Kidney epithelial cell (primary cell): ENCODE results near the gene CCDC92B. TPM values are rescaled to one million over a fixed set of nuclear protein-coding genes. Genes with fewer than 3 reads are reported as not detected.

Source experiments
- DNase-seq: peaks from one replicate; pipeline ENCODE4 v3.0.0-alpha.2; 2010; ENCODE audit warnings: low read depth
- H3K27me3 ChIP-seq: 2 replicates; pipeline ENCODE4 v1.6.0; 2011; ENCODE audit warnings: low read length; ENCODE audit not compliant: control insufficient read depth, insufficient read depth
- H3K36me3 ChIP-seq: 2 replicates; pipeline ENCODE4 v1.5.1; 2011; ENCODE audit warnings: low read length; ENCODE audit not compliant: control insufficient read depth, insufficient read depth
- H3K4me3 ChIP-seq: 2 replicates; pipeline ENCODE4 v1.5.1; 2011; ENCODE audit warnings: low read depth, mild to moderate bottlenecking, control low read depth, low read length
- total RNA-seq: library from RNA; depleted of rRNA; stranded (reverse); fragments of >200 nt; gene quantifications from 2 replicates; pipeline ENCODE4 v1.2.3, GENCODE V29; 2015
- TF ChIP-seq, protein P1 (sequence below): IDR thresholded peaks from 2 replicates; pipeline ENCODE4 v1.5.1; 2011; ENCODE audit warnings: mild to moderate bottlenecking, moderate library complexity, low read length, control low read depth, inconsistent platforms; ENCODE audit not compliant: insufficient read depth, poor library complexity, severe bottlenecking

Gene CCDC92B
- total RNA-seq, 1 donor from 2014 or later: not detected

DNA sequence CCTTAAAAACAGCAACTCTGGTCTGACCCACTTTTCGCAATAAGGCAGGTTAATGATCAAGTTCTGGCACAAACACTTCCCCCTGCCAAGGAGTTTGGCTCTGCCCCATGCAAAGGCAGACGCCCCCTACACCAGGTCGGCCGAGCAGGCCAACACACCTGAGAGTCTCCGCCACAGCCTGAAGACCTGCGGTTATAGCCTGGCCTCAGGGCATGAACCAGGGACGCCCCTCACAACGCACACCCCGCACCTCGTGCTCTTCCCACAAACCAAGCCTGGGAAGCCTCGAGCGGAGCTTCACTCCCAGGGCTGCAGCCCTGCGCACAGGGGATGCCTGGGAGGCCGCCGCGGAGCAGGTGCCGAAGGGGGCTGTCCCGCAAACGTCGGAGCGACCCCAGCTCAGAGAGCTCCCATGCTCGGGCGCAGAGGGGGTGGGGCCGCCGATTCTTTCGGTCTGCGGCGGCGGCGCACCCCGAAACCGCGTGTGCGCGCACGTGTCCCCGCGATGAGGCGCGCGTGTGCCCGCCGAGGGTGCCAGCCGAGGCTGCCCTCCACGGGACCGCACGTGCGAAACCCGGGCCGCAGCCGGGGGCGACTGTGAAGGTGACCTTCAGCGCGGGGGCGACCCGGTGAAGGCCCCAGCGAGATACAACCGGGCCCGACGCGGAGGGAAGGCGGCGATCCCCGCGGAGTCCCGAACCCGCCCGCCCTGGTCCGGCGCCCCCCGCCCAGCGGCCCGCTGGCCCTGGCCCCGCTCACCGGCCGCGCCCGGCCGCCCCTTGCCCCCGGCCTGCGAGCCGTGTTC, 38.4 kb downstream of the CCDC92B start:
- DNase-seq: no peak
- H3K36me3 ChIP-seq: no peaks in the 10 kb centered on the region
- no peaks in the 10 kb centered on the region for H3K27me3 ChIP-seq
- peak overlapping the region; percentile 81 for H3K4me3 ChIP-seq
- TF ChIP-seq, protein P1, sequence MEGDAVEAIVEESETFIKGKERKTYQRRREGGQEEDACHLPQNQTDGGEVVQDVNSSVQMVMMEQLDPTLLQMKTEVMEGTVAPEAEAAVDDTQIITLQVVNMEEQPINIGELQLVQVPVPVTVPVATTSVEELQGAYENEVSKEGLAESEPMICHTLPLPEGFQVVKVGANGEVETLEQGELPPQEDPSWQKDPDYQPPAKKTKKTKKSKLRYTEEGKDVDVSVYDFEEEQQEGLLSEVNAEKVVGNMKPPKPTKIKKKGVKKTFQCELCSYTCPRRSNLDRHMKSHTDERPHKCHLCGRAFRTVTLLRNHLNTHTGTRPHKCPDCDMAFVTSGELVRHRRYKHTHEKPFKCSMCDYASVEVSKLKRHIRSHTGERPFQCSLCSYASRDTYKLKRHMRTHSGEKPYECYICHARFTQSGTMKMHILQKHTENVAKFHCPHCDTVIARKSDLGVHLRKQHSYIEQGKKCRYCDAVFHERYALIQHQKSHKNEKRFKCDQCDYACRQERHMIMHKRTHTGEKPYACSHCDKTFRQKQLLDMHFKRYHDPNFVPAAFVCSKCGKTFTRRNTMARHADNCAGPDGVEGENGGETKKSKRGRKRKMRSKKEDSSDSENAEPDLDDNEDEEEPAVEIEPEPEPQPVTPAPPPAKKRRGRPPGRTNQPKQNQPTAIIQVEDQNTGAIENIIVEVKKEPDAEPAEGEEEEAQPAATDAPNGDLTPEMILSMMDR: no peak

DNA sequence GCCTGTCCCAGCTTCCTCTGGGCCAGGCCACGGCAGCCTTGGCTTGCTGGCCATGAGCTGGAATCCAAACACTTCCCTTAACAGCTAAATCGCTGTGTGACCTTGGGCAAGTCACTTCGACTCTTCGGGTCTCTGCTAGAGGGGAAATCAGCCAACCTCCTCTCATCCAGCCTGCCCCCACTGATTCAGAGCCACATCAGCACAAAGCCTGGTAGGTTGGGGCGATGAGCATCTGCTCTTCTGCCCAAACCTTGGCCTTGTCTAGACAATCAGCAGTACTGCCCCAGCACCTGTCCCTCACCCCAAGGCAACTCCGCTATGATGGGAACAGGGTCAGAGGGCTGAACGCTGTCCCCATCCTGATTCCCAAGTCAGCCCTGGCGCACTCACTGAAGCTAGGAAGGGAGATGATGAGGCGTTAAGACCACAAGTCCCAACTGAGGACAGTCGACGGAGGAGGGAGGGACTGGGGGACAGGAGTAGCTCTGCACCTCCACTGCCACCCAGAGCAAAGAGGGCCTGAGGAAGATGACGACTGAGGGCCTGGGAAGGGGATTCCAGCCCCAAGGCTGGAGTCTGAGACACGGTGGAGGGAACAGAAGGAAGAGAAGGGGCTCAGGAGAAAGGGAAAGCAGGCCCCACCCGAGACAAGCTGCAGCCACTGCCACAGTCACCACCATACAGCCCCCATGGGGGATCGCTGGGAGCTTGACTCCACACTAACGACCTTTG, 39.2 kb downstream of the CCDC92B start:
- TF ChIP-seq, protein P1: no peak
- no peaks in the 10 kb centered on the region for H3K27me3 ChIP-seq
- no peaks in the 10 kb centered on the region for H3K36me3 ChIP-seq
- DNase-seq: no peak
- peak overlapping the region; percentile 81 for H3K4me3 ChIP-seq

DNA sequence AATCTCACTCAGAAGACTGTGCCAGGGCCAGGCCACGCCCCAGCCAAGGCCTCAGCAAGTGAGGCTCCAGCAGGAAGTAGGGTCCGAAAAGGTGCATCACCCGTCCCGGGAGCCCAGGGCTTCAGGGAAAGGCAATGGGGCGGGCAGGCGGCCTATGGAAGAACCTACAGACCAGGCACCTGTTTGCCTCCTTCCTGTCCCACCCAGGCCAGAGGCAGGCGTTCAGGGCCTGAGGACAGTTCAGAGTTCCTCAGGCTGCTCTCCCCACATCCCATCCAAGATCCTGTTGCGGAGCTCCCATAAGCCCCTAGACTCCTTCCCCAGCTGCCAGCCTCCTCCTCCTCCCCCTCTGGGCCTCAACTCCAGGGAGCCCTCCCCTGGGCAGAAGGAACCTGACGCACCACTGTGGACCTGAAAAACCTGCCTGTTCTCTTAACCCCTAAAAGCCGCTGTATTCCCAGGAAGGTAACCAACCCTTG, 40.2 kb downstream of the CCDC92B start:
- TF ChIP-seq, protein P1: no peak
- H3K27me3 ChIP-seq: no peaks in the 10 kb centered on the region
- no peak overlapping the region for H3K4me3 ChIP-seq
- H3K36me3 ChIP-seq: no peaks in the 10 kb centered on the region
- DNase-seq: no peak

DNA sequence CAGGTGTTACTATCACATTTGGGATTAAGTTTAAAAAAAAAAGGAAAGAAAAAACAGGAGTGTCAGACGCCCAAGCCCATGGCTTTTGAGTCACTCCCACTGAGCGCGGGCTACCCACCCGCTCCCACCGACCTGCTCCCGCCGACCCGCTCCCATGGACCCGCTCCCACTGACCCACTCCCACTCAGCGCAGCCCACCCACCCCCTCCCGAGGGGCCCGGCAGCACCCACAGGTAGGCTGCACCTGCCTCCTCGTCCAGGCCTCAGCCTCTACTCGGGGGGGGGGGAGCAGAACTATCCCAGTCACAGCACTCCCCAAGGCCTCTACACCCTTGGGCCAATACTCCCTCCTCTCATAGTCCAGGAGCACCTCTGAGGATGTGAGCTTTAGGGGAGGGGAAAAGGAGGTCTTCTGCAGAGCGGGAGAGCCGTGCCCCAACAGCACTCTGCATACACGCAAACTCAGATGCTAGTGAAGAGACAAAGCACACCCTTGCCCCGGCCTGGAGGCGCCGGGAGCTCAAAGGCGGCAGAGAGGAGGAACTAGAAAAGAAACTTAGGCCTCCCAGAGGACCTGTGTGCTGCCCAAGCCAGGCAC, 40.8 kb downstream of the CCDC92B start:
- no peak for DNase-seq
- no peaks in the 10 kb centered on the region for H3K36me3 ChIP-seq
- no peak overlapping the region for H3K4me3 ChIP-seq
- no peaks in the 10 kb centered on the region for H3K27me3 ChIP-seq
- TF ChIP-seq, protein P1: no peak

DNA sequence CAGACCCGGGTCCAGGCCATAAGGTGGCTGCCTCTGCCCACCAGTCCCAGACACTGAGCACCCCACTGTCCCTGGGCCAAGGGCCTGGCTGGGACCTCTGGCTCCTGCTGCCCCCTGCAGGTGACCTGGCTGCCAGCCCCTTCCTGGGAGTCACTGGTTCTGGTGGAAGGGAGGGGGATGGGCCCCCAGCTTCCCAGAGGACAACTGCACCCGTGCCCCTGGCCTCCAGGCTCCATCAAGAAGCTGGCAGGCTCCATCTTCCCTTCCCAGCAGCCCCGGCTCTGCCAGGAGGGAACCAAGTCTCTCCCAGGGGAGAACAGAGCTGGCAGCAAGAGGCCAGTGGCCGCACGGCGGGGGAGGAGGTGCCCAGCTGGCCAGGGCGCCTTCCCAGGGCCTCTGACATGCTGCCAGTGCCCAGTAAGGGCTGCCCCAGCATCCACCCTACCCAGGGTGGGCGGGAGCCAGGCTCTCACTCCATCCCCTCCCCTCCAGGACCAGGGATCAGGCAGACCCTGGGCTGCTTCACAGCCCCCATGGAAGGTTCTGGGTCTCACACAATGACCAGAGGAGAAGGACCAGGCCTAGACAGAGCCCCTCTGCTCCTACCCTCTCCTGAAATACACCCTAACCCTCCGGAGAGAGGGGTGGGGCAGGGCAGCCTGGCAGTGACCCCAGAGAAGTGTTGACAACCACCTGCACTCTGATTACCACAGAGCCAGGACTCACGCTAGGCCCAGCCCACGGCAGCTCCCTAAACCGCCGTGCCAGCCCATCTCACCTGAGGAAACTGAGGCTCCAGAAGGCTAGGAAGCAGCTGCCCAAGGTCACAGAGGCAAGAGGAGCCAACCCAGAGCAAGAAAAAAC, 41.5 kb downstream of the CCDC92B start:
- H3K36me3 ChIP-seq: peaks cover 2% of the 10 kb centered on the region
- no peak for DNase-seq
- TF ChIP-seq, protein P1: peak; percentile 58
- H3K4me3 ChIP-seq: no peak overlapping the region
- no peaks in the 10 kb centered on the region for H3K27me3 ChIP-seq
